ENCODE results near the gene CDH13.

Gene CDH13

DNA sequence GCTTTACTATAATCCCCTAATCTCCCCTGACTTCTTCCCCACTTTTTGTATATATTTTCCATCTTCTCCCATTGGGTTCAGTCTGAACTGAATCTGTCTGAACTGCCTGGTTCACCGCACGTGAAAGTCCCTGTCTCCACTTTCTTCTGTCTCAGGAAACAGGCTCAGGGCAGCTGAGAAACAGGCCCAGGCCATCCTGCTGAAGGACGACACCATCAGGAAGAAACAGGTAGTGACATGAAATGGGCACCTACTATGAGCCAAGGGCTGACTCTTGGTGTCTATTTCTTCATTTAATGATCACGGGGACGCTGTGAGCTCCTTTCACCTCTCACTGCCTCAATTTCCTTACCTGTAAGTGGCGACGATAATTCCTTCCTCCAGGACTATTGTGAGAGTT lies 1090.5 kb downstream of the CDH13 start:
- in situ Hi-C loops (cut with HindIII; ENCODE audit: low sequenced_read_pairs): loop anchor here (25.0 kb wide), 1 partner anchor 105 kb away; no protein-coding TSS in a partner anchor
- TF ChIP-seq, protein P1, sequence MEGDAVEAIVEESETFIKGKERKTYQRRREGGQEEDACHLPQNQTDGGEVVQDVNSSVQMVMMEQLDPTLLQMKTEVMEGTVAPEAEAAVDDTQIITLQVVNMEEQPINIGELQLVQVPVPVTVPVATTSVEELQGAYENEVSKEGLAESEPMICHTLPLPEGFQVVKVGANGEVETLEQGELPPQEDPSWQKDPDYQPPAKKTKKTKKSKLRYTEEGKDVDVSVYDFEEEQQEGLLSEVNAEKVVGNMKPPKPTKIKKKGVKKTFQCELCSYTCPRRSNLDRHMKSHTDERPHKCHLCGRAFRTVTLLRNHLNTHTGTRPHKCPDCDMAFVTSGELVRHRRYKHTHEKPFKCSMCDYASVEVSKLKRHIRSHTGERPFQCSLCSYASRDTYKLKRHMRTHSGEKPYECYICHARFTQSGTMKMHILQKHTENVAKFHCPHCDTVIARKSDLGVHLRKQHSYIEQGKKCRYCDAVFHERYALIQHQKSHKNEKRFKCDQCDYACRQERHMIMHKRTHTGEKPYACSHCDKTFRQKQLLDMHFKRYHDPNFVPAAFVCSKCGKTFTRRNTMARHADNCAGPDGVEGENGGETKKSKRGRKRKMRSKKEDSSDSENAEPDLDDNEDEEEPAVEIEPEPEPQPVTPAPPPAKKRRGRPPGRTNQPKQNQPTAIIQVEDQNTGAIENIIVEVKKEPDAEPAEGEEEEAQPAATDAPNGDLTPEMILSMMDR (IDR thresholded peaks at IDR 0.05; ENCODE audit: low read depth, low read length, missing control alignments): peak; percentile 1
- no peak for DNase-seq (ENCODE audit: low read depth)
- H3K4me3 ChIP-seq (ENCODE audit: low read depth, low read length): no peak overlapping the region

DNA sequence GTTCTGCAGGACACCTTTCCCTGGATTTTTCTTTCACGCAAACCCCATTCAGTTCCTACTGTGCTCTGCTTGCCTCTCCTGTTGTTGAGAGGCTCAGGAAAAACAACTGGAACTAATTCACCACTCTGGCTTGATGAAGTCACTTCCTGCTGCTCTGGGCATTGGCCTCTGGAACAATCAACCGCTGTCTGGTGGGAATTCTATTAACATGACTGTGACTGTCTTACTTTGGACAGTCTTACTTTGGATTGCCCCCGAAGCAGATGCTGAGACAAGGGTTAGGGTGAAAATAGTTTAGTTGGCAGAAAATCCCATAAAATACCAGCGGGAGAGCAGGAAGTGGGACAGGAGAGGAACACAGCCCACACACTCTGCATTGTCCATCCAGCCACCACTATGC lies 1091.0 kb downstream of the CDH13 start:
- DNase-seq (ENCODE audit: low read depth): peak; percentile 61
- in situ Hi-C loops (cut with HindIII; ENCODE audit: low sequenced_read_pairs): loop anchor here (25.0 kb wide), 1 partner anchor 106 kb away; no protein-coding TSS in a partner anchor
- no peak overlapping the region for H3K4me3 ChIP-seq (ENCODE audit: low read depth, low read length)
- TF ChIP-seq, protein P1 (IDR thresholded peaks at IDR 0.05; ENCODE audit: low read depth, low read length, missing control alignments): no peak

DNA sequence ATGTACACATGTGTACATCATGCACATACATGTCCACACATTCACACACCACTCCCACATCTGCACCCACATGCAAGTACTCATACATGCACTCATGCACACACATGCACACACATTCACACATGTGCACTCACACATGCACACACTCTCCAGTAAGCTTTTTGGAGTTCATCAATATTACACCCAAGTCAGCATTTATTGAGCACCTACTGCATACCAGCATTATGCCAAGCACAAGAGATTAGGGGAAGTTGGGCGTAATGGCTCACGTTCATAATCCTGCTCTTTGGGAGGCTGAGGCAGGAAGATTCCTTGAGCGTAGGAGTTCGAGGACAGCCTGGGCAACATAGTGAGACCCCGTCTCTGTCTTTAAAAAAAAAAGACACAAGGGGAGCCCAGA lies 1093.4 kb downstream of the CDH13 start:
- no peak for DNase-seq (ENCODE audit: low read depth)
- H3K4me3 ChIP-seq (ENCODE audit: low read depth, low read length): no peak overlapping the region
- TF ChIP-seq, protein P1 (IDR thresholded peaks at IDR 0.05; ENCODE audit: low read depth, low read length, missing control alignments): no peak
- in situ Hi-C loops (cut with HindIII; ENCODE audit: low sequenced_read_pairs): loop anchor here (25.0 kb wide), 1 partner anchor 108 kb away; no protein-coding TSS in a partner anchor

DNA sequence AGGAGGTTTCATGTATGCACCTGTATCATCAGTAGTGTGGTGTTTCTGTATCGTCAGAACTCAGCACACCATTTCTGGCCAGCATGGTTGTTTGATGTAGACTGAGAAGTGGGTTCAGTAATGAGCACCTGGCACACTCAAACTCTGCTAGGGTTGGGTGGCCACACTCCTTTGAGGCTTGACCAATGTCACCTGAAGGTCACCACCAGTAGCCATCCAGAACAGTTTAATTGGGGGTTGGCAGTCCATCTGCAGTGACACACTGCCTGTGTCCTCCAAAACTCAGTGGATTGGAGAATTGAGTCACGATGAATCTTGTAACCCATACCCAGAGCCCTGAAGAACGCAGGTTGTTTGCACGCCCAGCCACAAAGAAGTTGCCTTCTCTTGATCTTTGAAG lies 1094.2 kb downstream of the CDH13 start:
- no peak for DNase-seq (ENCODE audit: low read depth)
- in situ Hi-C loops (cut with HindIII; ENCODE audit: low sequenced_read_pairs): loop anchor here (25.0 kb wide), 1 partner anchor 109 kb away; no protein-coding TSS in a partner anchor
- TF ChIP-seq, protein P1 (IDR thresholded peaks at IDR 0.05; ENCODE audit: low read depth, low read length, missing control alignments): no peak
- no peak overlapping the region for H3K4me3 ChIP-seq (ENCODE audit: low read depth, low read length)

DNA sequence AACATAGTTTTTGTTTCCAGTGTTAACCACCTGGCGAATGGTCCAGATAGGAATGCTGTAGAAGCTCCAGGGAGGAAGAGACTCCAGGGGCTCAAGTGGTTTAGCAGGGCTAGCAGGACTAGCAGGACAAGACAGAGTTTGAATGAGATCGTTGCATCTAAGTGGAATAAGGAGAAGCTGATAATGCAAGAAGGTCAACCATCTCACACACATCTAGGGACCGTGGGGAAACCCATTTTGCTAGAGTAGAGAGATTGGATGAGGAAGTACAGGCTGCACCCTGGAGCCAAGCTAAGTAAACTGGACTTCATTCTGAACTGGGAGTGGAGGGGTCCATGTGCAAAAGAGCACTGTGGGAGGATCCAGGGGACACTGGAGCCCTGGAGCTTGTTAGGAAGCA lies 1094.9 kb downstream of the CDH13 start:
- in situ Hi-C loops (cut with HindIII; ENCODE audit: low sequenced_read_pairs): loop anchor here (25.0 kb wide), 1 partner anchor 109 kb away; no protein-coding TSS in a partner anchor
- no peak overlapping the region for H3K4me3 ChIP-seq (ENCODE audit: low read depth, low read length)
- DNase-seq (ENCODE audit: low read depth): no peak
- TF ChIP-seq, protein P1 (IDR thresholded peaks at IDR 0.05; ENCODE audit: low read depth, low read length, missing control alignments): no peak

DNA sequence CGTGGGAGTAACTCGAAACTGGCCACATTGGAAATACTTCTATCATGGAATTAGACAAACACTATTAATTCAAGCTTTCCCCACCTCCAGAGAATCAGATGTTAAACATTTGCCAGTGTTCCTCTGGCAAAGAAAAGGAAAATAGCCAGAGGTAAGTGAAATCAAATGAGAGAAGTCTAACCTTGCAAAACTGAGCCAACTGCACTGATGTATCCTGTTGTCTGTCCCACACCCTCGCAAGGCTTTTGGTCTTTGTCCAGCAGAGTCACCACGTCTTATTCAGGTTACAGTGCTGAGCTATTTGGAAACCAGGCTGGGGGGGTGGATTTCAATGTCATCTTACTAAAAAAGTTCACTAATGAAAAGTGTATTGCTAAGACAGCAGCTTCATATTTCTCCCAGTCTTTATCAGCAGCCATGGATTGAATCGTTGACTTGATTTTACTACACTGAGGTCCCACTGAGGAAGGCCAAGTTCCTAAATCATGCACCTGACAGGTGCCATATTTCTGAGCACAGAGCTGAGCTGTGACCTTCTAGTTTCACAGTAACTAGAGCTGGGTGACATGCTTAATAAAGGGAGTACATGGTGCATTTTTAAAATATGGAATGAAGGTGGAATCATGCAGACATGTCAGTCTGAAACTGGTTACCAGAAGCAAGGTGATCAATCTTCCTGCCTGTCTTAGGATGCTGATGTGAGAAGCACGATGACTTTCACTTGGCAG lies 1095.9 kb downstream of the CDH13 start:
- TF ChIP-seq, protein P1 (IDR thresholded peaks at IDR 0.05; ENCODE audit: low read depth, low read length, missing control alignments): no peak
- no peak overlapping the region for H3K4me3 ChIP-seq (ENCODE audit: low read depth, low read length)
- in situ Hi-C loops (cut with HindIII; ENCODE audit: low sequenced_read_pairs): loop anchor here (25.0 kb wide), 1 partner anchor 110 kb away; no protein-coding TSS in a partner anchor
- DNase-seq (ENCODE audit: low read depth): no peak
